Measurements from ENCODE around the gene SNX1. TPM values are rescaled to one million over a fixed set of nuclear protein-coding genes. Genes with fewer than 3 reads are reported as not detected.

SNX1 gene
- total RNA-seq, 4 donors from 2014 or later = 184 to 348 (median 211) TPM

DNA sequence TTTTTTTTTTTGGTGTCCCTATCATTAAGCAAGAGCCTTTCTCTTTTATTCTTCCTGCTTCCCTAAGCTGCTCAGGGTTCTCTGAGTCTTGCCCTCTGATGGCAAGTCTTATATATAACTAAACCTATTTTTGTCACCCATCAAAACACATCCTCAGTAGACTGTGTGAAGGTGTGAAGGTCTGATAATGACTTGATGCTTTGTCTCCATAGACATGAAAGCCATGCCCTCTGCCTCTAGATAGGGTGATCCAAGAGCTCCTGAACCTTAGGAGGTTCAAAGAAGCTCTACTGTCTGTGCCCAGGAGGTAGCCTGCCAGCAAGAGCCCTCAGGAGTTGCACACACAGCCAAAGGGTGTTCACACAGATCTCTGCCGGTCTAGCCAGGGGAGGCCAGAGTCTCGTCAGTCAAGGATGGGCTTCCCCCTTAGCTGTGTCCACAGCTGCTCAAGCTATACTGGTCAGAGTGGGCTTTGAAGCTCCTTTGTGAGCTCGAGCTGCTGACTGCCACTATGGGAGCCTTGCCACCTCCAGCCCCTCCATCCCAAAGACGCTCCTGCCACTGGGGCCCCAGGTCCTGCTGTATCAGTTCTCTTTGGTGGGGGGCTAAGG is 42.7 kb downstream of the SNX1 start:
- Histone ChIP-seq H3K36me3 (peaks cover 51 to 56% of the 10 kb centered on the region in 2 donors), H3K27me3 (no peaks in the 10 kb centered on the region), H3K9me3 (no peaks in the 10 kb centered on the region), H3K4me1 (peaks cover 15% of the 10 kb centered on the region in 2 donors), H3K27ac (no peak overlapping the region), H3K4me3 (replicated peaks in 1 of 3) (no peak overlapping the region)
- 93 to 95% methylated on average over 4 of the region's 4 CpGs for WGBS, 2 donors
- TF ChIP-seq POLR2A (IDR thresholded peaks at IDR 0.05) = no peak
- TF ChIP-seq, protein P1, sequence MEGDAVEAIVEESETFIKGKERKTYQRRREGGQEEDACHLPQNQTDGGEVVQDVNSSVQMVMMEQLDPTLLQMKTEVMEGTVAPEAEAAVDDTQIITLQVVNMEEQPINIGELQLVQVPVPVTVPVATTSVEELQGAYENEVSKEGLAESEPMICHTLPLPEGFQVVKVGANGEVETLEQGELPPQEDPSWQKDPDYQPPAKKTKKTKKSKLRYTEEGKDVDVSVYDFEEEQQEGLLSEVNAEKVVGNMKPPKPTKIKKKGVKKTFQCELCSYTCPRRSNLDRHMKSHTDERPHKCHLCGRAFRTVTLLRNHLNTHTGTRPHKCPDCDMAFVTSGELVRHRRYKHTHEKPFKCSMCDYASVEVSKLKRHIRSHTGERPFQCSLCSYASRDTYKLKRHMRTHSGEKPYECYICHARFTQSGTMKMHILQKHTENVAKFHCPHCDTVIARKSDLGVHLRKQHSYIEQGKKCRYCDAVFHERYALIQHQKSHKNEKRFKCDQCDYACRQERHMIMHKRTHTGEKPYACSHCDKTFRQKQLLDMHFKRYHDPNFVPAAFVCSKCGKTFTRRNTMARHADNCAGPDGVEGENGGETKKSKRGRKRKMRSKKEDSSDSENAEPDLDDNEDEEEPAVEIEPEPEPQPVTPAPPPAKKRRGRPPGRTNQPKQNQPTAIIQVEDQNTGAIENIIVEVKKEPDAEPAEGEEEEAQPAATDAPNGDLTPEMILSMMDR (IDR thresholded peaks at IDR 0.05) = no peak
- intact Hi-C loops (cut with DNase I) = no loop called here
- DNase-seq = no peak

DNA sequence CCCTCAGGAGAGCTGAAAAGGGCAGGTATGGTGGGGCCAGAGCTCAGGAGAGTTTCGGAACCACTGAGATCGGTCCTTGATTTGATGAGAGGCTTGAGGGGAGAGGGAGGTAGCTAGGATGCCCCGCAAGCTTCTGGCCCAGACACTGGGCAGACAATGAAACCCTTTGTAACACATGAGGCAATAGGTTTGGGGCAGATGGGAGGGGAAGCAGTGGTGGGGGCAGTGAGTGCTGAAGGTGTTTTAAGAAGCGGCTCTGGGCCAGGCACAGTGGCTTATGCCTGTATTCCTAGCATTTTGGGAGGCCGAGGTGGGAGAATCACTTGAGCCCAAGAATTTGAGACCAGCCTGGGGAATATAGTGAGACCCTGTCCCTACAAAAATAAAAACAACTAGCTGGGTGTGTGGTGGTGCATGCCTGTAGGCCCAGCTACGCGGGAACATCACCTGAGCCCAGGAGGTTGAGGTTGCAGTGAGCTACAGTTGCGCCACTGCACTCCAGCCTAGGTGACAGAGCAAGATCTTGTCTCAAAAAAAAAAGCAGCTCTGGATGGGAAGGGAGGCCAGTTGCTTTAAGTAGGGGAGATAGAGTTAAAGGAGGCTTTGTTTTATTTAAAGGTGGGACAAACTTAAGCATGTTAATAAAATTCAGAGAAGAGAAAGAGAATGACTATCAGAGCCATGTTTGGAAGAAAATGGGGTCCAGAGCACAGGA is 46.2 kb downstream of the SNX1 start:
- Histone ChIP-seq H3K27ac (peak overlapping the region in 2 of 3 donors; percentile 12 to 15), H3K4me1 (peaks cover 0 to 8% of the 10 kb centered on the region in 2 donors), H3K4me3 (replicated peaks in 1 of 3) (no peak overlapping the region), H3K36me3 (peaks cover 36 to 38% of the 10 kb centered on the region in 2 donors), H3K27me3 (no peaks in the 10 kb centered on the region), H3K9me3 (no peaks in the 10 kb centered on the region)
- TF ChIP-seq POLR2A (IDR thresholded peaks at IDR 0.05) = no peak
- TF ChIP-seq, protein P1 (IDR thresholded peaks at IDR 0.05) = no peak
- intact Hi-C loops (cut with DNase I) = no loop called here
- DNase-seq = no peak
- 88 to 90% methylated on average over 8 of the region's 8 CpGs for WGBS, 2 donors

DNA sequence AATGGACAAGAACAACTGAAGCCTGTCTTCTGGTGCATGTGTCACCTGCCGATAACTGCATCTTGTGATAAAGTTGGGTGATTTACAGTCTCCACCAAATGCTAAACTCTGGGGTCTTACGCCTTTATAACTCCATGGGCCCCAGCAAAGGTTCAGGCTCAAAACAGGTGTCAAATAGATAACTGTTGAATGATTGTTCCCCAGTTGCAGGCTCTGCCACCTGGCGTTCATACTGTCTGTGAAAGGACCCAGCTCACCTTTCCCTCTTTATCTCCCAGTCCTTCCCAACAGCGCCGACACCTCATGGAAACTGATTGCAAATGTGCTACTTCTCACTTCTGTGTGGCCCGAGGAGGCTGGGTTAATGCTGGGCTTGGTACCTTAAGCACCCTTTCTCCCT is 47.5 kb downstream of the SNX1 start:
- no peaks in the 10 kb centered on the region for H3K9me3 ChIP-seq
- no peaks in the 10 kb centered on the region for H3K27me3 ChIP-seq
- no peak overlapping the region for H3K4me3 ChIP-seq (replicated peaks in 1 of 3)
- intact Hi-C loops (cut with DNase I) = no loop called here
- no peak for TF ChIP-seq POLR2A (IDR thresholded peaks at IDR 0.05)
- TF ChIP-seq, protein P1 (IDR thresholded peaks at IDR 0.05) = no peak
- H3K4me1 ChIP-seq = peaks cover 0 to 8% of the 10 kb centered on the region in 2 donors
- peaks cover 23 to 24% of the 10 kb centered on the region in 2 donors for H3K36me3 ChIP-seq
- WGBS, 2 donors = 81 to 85% methylated on average over 6 of the region's 6 CpGs
- DNase-seq = no peak
- H3K27ac ChIP-seq = no peak overlapping the region

DNA sequence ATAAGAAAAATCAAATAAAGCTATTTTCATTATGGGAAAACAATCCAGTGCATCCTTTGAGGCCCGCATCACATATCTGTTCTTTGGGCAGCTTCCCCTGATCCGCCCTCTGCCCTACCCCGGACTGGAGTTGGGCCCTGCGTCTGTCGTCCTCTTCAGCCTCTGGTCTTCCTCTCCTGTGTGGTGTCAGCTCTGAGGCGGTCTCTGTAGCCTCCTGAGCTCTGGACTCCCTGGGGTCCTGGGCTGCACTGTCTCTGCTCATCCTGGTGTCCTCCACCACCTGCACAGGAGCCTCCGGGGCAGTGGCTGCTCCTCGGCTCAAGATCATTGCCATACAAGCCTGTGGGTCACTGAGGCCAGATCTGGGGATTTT is 48.4 kb downstream of the SNX1 start:
- Histone ChIP-seq H3K4me1 (peaks cover 0 to 8% of the 10 kb centered on the region in 2 donors), H3K27ac (no peak overlapping the region), H3K36me3 (peaks cover 17 to 19% of the 10 kb centered on the region in 2 donors), H3K9me3 (no peaks in the 10 kb centered on the region), H3K4me3 (replicated peaks in 1 of 3) (no peak overlapping the region), H3K27me3 (no peaks in the 10 kb centered on the region)
- 77 to 79% methylated on average over 6 to 8 of the region's 8 CpGs for WGBS, 2 donors
- TF ChIP-seq, protein P1 (IDR thresholded peaks at IDR 0.05) = no peak
- no peak for TF ChIP-seq POLR2A (IDR thresholded peaks at IDR 0.05)
- intact Hi-C loops (cut with DNase I) = no loop called here
- no peak for DNase-seq
